SK-N-SH treated with all-trans-retinoic acid at 6 μM for 48 hours (cell line): ENCODE results near the gene VWA3A.

Experiments
- BACH2 ChIP-seq: fragments of 250-450 bp; sonication (Bioruptor Pico); IDR thresholded peaks from 2 replicates; pipeline ENCODE4 v1.9.0; 2021; ENCODE audit warnings: mild to moderate bottlenecking, borderline replicate concordance
- GLIS3 ChIP-seq: fragments of 250-450 bp; sonication (Bioruptor Pico); IDR thresholded peaks from 2 replicates; pipeline ENCODE4 v1.5.0; 2020; ENCODE audit warnings: mild to moderate bottlenecking, moderate library complexity
- RARB ChIP-seq: fragments of 250-450 bp; sonication (Bioruptor Pico); IDR thresholded peaks from 2 replicates; pipeline ENCODE4 v1.8.0; 2021; ENCODE audit warnings: mild to moderate bottlenecking, moderate library complexity
- TOX ChIP-seq: fragments of 250-450 bp; sonication (Bioruptor Pico); IDR thresholded peaks from 2 replicates; pipeline ENCODE4 v1.8.0; 2021; ENCODE audit warnings: mild to moderate bottlenecking, moderate library complexity, borderline replicate concordance
- ZNF565 ChIP-seq: fragments of 450-650 bp; formaldehyde crosslinking; conservative IDR thresholded peaks from 2 replicates; pipeline ENCODE4 v1.5.0; 2020; ENCODE audit warnings: low read depth, mild to moderate bottlenecking, moderate library complexity

VWA3A gene

DNA sequence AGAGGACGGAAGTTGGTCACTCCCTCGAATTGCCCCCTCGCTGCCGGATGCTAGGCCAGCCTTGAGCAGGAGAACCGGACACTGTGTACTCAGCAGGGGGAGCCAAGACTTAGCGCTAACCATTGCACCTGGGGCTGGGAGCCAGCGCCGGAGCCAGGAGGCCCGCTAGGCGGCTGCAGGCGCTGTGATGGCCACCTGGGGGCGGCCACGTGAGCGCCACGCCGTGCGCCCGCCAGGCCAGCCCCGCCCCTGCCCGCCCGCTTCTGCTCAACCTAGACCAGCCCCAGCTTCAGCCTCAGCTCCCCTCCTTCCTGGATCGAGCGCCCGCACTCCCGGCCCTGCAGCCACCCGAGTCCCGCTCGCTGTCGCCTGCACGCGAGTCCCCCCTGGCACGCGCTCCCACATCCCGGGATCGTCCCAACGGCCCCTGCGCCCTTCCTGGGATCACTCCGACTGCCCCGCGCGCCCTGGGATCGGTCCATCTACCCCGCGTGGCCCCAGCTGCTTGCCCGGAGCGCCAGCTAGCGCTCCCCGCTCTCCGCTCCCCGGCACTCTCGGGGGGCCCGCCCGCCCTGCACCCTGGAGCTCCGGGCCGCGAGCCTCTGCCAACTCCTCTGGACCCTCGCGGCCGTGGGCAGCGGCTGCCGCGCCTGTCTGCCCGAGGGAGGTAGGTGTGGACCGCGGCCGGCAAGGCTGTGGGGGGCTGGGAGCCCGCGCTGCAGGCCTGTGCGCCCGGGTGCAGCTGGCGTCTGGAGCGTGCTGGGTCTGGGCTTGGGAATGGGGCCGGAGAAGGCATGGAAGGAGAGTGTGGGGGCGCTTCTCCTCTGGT is 113.9 kb downstream of the VWA3A start, which contains the start of gene EEF2K (continued):
- TF ChIP-seq BACH2 (CRISPR knock-in tag) (no peak), ZNF565 (CRISPR knock-in tag) (no peak), GLIS3 (CRISPR knock-in tag) (no peak), TOX (CRISPR knock-in tag) (no peak), RARB (no peak)
